Activated T-cell treated with anti-CD3 and anti-CD28 coated beads, Interleukin-2, amount 50 U/mL, for 24 hours (primary cell): ENCODE data around the gene LAMTOR1.

Experiments used
- DNase-seq: peaks from one replicate; pipeline ENCODE4 v3.0.0-alpha.2; 2020
- H3K27ac Mint-ChIP-seq: 2 replicates; pipeline ENCODE4 v1.8.0; 2020; ENCODE audit warnings: mild to moderate bottlenecking, mixed read lengths
- H3K27me3 Mint-ChIP-seq: 2 replicates; pipeline ENCODE4 v1.8.0; 2020; ENCODE audit warnings: mixed read lengths
- H3K36me3 Mint-ChIP-seq: 2 replicates; pipeline ENCODE4 v1.8.0; 2020; ENCODE audit warnings: low read depth, mixed read lengths
- H3K4me1 Mint-ChIP-seq: 2 replicates; pipeline ENCODE4 v1.8.0; 2020; ENCODE audit warnings: low read depth, mixed read lengths
- H3K4me3 Mint-ChIP-seq: 2 replicates; pipeline ENCODE4 v1.8.0; 2020; ENCODE audit warnings: mild to moderate bottlenecking, moderate library complexity, mixed read lengths
- H3K9me3 Mint-ChIP-seq: 2 replicates; pipeline ENCODE4 v1.8.0; 2020; ENCODE audit warnings: mixed read lengths

The LAMTOR1 gene

GRCh38 chr11:72081184-72081644 is 21.9 kb downstream of the LAMTOR1 start:
- H3K36me3 Mint-ChIP-seq, result peaks cover 23% of the 10 kb centered on the region
- DNase-seq, result no peak
- peak overlapping the region; percentile 99 for H3K27ac Mint-ChIP-seq
- H3K27me3 Mint-ChIP-seq, result no peaks in the 10 kb centered on the region
- peak overlapping the region; percentile 96 for H3K4me3 Mint-ChIP-seq
- no peaks in the 10 kb centered on the region for H3K9me3 Mint-ChIP-seq
- H3K4me1 Mint-ChIP-seq, result peaks cover 47% of the 10 kb centered on the region

- peak within 1 kb of the TSS; percentile 96 for H3K4me3 Mint-ChIP-seq
- peak; percentile 98 for DNase-seq
- no peaks in the 10 kb centered on the region for H3K27me3 Mint-ChIP-seq
- H3K9me3 Mint-ChIP-seq, result no peaks in the 10 kb centered on the region
- H3K4me1 Mint-ChIP-seq, result peaks cover 44% of the 10 kb centered on the region
- peaks cover 26% of the 10 kb centered on the region for H3K36me3 Mint-ChIP-seq
- peak within 1 kb of the TSS; percentile 99 for H3K27ac Mint-ChIP-seq
These were observed 22.5 kb downstream of the LAMTOR1 start, which contains the start of the genes LRRC51 and NUMA1 for GRCh38 chr11:72080326-72081183. Gene LRRC51 (plus strand): TSS chr11:72080850. CDS start chr11:72089084, 8,234 bp downstream. Gene NUMA1 (minus strand): TSS chr11:72080542. CDS start chr11:72035943, 44,599 bp downstream.

DNA sequence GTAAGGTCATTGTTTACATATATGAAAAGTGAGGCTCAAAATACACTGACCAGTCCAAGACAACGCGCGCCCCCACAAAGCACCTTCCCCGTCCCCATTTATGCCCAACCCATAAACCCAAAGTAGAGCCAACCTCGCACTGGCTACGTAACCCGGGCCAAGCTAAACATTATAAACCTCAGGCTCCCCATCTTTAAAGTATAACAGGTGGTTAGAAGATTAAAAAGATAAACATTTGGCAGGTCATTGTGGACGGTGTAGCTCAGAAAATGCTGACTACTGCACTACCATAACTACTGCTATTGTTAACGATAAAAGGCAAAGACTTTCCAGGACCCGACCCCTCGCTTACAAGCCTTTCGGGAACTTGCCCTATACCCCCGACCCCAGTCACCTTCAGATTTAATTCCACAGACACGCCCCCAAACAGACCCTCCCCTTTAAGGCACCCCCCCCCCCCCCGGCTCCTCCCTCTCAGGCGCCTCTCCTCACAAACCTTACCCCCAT is 23.2 kb downstream of the LAMTOR1 start:
- Mint-ChIP-seq H3K9me3 (no peaks in the 10 kb centered on the region), H3K4me3 (peak overlapping the region; percentile 96), H3K4me1 (peaks cover 46% of the 10 kb centered on the region), H3K27ac (peak overlapping the region; percentile 99), H3K36me3 (peaks cover 32% of the 10 kb centered on the region), H3K27me3 (no peaks in the 10 kb centered on the region)
- no peak for DNase-seq

- peak overlapping the region; percentile 96 for H3K4me3 Mint-ChIP-seq
These were observed 24.6 kb downstream of the LAMTOR1 start for GRCh38 chr11:72078477-72078876.

GRCh38 chr11:72075756-72076155 is 27.3 kb downstream of the LAMTOR1 start:
- peaks cover 47% of the 10 kb centered on the region for H3K36me3 Mint-ChIP-seq

More at GRCh38 chr11:72078477-72078876, 24.6 kb downstream of the LAMTOR1 start:
- Mint-ChIP-seq H3K9me3 (no peaks in the 10 kb centered on the region), H3K27me3 (no peaks in the 10 kb centered on the region), H3K4me1 (peaks cover 46% of the 10 kb centered on the region), H3K27ac (peak overlapping the region; percentile 60), H3K36me3 (peaks cover 40% of the 10 kb centered on the region)
- no peak for DNase-seq

DNA sequence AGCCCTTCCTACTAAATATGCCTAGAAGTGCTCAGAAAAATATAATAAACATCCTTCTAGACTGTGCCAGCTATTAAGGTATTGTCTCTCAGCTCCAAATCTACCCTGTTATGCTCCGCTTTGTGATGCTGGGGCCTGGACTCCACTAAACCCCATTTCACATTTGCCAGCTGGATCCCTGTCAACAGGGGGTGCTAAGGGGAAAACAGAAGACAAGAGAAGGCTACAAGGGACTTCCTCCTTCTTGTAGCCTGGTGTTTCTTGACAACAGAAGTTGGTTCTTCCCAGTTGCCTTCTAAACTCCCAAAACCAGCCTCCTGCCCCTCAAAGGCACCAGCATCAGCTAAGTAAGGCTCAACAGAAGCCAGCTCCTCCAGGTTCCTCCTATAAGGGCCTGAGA is 28.0 kb downstream of the LAMTOR1 start:
- H3K27ac Mint-ChIP-seq, result no peak overlapping the region
- H3K4me3 Mint-ChIP-seq, result no peak overlapping the region
- H3K4me1 Mint-ChIP-seq, result peaks cover 51% of the 10 kb centered on the region
- DNase-seq, result no peak
- no peaks in the 10 kb centered on the region for H3K9me3 Mint-ChIP-seq
- peaks cover 48% of the 10 kb centered on the region for H3K36me3 Mint-ChIP-seq
- H3K27me3 Mint-ChIP-seq, result no peaks in the 10 kb centered on the region

More at GRCh38 chr11:72075756-72076155, 27.3 kb downstream of the LAMTOR1 start:
- Mint-ChIP-seq H3K27me3 (no peaks in the 10 kb centered on the region), H3K4me3 (no peak overlapping the region), H3K27ac (no peak overlapping the region), H3K9me3 (no peaks in the 10 kb centered on the region), H3K4me1 (peaks cover 48% of the 10 kb centered on the region)
- no peak for DNase-seq

- DNase-seq, result no peak
- H3K4me3 Mint-ChIP-seq, result no peak overlapping the region
- H3K27ac Mint-ChIP-seq, result no peak overlapping the region
- peaks cover 55% of the 10 kb centered on the region for H3K4me1 Mint-ChIP-seq
- H3K9me3 Mint-ChIP-seq, result no peaks in the 10 kb centered on the region
- H3K27me3 Mint-ChIP-seq, result no peaks in the 10 kb centered on the region
- H3K36me3 Mint-ChIP-seq, result peaks cover 64% of the 10 kb centered on the region
These were observed 30.7 kb downstream of the LAMTOR1 start for GRCh38 chr11:72072348-72072747.

- peak overlapping the region; percentile 26 for H3K27ac Mint-ChIP-seq
- peaks cover 65% of the 10 kb centered on the region for H3K36me3 Mint-ChIP-seq
- no peak overlapping the region for H3K4me3 Mint-ChIP-seq
- no peaks in the 10 kb centered on the region for H3K9me3 Mint-ChIP-seq
- no peak for DNase-seq
- peaks cover 49% of the 10 kb centered on the region for H3K4me1 Mint-ChIP-seq
- H3K27me3 Mint-ChIP-seq, result no peaks in the 10 kb centered on the region
These were observed 32.6 kb downstream of the LAMTOR1 start for GRCh38 chr11:72070491-72070890.

GRCh38 chr11:72069787-72070251 is 33.3 kb downstream of the LAMTOR1 start:
- Mint-ChIP-seq H3K36me3 (peaks cover 62% of the 10 kb centered on the region), H3K4me1 (peaks cover 49% of the 10 kb centered on the region)

DNA sequence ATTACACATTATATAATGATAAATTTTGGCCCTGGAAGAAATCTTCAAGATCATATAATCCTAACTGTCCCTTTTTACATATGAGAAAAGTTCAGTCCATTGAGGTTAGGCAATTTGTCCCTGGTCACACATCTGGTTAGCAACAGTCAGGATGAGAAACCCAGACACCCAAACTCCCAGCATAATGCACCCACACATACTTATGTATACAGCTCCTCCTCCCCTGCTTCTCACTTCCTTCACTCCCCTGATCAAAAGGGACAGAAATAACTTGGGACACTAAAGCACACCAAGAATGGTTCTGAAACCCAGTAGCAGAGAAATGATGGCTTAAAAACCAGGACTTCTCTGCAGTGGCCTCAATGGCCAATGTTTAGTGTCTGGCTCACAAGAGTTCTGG is 33.9 kb downstream of the LAMTOR1 start:
- Mint-ChIP-seq H3K4me3 (no peak overlapping the region), H3K4me1 (peaks cover 49% of the 10 kb centered on the region), H3K27me3 (no peaks in the 10 kb centered on the region)

More at GRCh38 chr11:72069787-72070251, 33.3 kb downstream of the LAMTOR1 start:
- H3K4me3 Mint-ChIP-seq, result no peak overlapping the region
- H3K9me3 Mint-ChIP-seq, result no peaks in the 10 kb centered on the region
- H3K27me3 Mint-ChIP-seq, result no peaks in the 10 kb centered on the region
- DNase-seq, result no peak
- peak overlapping the region; percentile 26 for H3K27ac Mint-ChIP-seq

GRCh38 chr11:72067676-72068075 is 35.4 kb downstream of the LAMTOR1 start:
- Mint-ChIP-seq H3K4me1 (peaks cover 44% of the 10 kb centered on the region), H3K27me3 (no peaks in the 10 kb centered on the region), H3K36me3 (peaks cover 60% of the 10 kb centered on the region), H3K4me3 (no peak overlapping the region), H3K27ac (peak overlapping the region; percentile 45), H3K9me3 (no peaks in the 10 kb centered on the region)
- no peak for DNase-seq

More for the DNA sequence above, 33.9 kb downstream of the LAMTOR1 start:
- no peak for DNase-seq
- H3K9me3 Mint-ChIP-seq, result no peaks in the 10 kb centered on the region
- H3K27ac Mint-ChIP-seq, result peak overlapping the region; percentile 26
- H3K36me3 Mint-ChIP-seq, result peaks cover 59% of the 10 kb centered on the region

DNA sequence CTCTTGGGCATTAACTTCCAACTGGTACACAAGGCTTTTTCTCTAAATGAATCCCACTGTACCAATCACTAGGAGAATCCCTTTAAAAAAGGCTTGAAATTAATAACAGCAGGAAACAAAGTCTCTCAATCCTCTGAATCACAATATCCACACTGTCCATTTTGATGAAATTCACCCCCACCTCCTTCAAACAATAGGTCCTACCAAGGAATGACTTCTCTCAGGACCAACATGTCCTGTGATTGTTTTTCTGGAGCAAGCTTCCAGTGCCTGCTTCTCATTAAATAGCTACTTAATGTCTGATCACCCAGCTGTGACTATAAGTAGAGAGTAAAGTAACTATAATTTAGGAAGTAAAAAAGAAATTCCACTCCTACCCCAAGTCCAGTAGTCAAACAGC is 35.8 kb downstream of the LAMTOR1 start:
- Mint-ChIP-seq H3K4me1 (peaks cover 40% of the 10 kb centered on the region), H3K4me3 (no peak overlapping the region), H3K9me3 (no peaks in the 10 kb centered on the region), H3K36me3 (peaks cover 61% of the 10 kb centered on the region), H3K27ac (peak overlapping the region; percentile 45), H3K27me3 (no peaks in the 10 kb centered on the region)
- no peak for DNase-seq

DNA sequence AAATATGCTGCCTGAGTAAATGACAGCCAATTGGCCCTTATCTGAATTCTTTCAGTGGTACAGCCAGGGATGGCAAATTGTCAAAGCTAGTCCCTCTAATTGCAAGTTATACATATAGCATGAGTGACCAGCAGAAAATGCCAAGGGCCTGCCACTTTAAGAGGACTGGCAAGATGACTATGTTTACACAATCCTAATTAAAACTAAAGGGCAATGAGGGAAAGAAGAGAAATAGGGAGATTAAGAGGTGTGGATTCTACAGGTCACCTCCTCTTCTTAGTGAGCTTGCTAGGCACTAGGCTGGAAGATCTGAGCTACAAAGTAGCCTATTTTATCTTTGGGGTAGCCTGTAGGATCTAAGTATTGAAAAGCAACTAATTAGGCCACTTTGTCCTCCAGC is 36.2 kb downstream of the LAMTOR1 start:
- no peaks in the 10 kb centered on the region for H3K27me3 Mint-ChIP-seq
- peaks cover 64% of the 10 kb centered on the region for H3K36me3 Mint-ChIP-seq
- H3K4me1 Mint-ChIP-seq, result peaks cover 36% of the 10 kb centered on the region
- H3K27ac Mint-ChIP-seq, result no peak overlapping the region
- no peaks in the 10 kb centered on the region for H3K9me3 Mint-ChIP-seq
- no peak overlapping the region for H3K4me3 Mint-ChIP-seq
- no peak for DNase-seq

DNA sequence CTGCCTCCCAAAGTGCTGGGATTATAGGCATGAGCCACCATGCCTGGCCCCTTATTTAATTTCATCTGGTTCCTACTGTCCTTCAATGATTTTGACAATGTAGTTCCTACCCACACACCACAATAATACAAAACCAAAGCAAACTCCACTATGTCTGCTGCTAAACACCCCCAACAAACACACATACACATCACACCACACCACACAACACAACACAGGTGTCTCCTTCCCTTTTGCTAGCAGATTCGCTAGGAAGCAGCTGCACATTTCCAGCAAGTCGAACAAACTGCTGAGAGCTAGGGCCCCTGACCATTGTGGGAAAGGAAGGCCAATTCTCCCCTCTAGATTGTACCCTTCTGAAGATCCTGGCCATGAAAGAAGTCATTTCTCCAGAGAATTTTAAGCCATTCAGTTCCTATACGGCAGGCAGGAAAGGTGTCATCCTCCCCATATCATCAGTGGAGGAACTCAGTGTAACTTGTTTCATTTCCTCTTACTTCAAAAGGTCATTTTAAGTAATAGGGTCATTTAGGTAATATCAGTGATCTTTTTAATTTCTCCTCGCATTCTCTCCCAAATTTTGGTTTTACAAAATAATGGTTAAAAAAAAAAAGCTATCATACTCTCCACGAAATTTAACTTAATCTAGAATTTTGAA is 41.2 kb downstream of the LAMTOR1 start:
- Mint-ChIP-seq H3K4me1 (no peaks in the 10 kb centered on the region), H3K27me3 (no peaks in the 10 kb centered on the region), H3K36me3 (peaks cover 53% of the 10 kb centered on the region), H3K27ac (no peak overlapping the region), H3K4me3 (no peak overlapping the region), H3K9me3 (no peaks in the 10 kb centered on the region)
- DNase-seq, result no peak
